GM21381 (cell line): ENCODE measurements around the gene SLC37A4.
"Not testable (repeated sequence)": the region's sequence is repeated elsewhere in the genome, so short reads cannot be mapped to it uniquely, and the experiment has no call there.

Source experiments
- ATAC-seq: cut with Tn5 transposase; IDR thresholded peaks from one replicate; pipeline ENCODE4 v1.9.1; 2021; ENCODE audit warnings: mild to moderate bottlenecking, moderate library complexity; ENCODE audit not compliant: unreplicated experiment

The SLC37A4 gene

DNA sequence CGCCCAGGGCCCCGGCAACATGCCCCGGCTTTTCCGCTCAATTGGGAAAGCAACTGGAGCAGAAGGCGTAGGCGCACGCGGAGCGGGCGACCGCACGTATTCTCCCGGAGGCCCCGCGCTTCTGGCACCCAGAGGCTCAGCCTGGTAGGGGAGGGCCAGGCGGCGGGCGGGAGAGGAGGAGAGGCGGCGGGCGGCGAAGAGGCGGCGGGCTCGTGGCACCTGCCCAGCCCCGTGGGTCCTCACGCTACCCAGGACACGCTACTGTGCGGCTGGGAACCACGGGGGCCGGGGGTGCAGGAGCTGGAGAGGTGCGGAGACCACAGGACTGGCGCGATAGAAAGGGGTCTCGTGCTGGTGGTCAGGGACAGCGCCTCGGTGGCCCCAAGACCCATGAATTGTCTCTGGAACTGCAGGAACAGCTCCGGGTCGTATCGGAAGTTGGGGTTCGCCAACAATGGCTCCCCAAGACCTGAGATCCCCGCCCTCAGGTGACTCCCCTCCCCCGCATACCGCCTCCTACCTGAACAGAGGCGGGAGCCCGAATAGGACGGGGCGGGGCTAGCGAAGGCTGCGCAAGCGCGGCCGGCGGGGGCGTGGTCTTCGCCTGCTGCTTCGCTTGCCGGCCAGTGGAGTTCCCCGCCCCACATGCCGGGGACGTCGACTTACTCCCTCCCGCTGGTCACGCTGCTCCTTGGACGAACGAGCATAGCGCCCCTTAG is at the start of gene SLC37A4:
TSS of gene SLC37A4 (minus strand) at position 549 of the 719 bp plus-strand sequence.
- peak; percentile 86 for ATAC-seq

DNA sequence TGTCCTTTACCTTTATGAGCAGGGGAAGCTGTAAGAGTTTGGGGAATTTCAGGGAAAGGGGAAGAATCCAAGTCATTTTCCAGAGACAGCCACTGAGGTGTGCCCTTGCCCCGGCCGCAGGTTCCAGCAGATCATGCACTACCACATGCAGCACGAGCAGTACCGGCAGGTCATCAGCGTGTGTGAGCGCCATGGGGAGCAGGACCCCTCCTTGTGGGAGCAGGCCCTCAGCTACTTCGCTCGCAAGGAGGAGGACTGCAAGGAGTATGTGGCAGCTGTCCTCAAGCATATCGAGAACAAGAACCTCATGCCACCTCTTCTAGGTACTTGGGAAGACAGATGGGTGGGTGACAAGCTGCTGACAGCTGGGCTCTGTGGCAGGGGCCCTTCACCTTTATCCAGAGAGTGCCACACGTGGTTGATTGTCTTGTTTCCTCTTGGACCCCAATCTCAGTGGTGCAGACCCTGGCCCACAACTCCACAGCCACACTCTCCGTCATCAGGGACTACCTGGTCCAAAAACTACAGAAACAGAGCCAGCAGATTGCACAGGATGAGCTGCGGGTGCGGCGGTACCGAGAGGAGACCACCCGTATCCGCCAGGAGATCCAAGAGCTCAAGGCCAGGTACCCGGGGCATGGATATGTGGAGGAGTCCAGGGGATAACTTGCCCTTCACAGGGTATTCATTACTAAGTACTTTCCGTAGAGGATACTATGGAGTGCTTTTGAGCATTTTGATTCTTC is 48.2 kb upstream of the SLC37A4 start:
- no peak for ATAC-seq

DNA sequence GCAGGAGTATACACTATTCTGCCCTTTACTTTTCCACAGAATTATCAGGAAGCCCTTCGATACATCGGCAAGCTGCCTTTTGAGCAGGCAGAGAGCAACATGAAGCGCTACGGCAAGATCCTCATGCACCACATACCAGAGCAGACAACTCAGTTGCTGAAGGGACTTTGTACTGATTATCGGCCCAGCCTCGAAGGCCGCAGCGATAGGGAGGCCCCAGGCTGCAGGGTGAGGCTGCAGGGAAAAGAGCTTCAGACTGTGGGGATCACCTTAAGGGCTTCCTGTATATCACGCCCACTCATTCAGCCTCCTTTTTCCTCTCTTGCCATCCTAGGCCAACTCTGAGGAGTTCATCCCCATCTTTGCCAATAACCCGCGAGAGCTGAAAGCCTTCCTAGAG is 47.2 kb upstream of the SLC37A4 start:
- ATAC-seq, result no peak

DNA sequence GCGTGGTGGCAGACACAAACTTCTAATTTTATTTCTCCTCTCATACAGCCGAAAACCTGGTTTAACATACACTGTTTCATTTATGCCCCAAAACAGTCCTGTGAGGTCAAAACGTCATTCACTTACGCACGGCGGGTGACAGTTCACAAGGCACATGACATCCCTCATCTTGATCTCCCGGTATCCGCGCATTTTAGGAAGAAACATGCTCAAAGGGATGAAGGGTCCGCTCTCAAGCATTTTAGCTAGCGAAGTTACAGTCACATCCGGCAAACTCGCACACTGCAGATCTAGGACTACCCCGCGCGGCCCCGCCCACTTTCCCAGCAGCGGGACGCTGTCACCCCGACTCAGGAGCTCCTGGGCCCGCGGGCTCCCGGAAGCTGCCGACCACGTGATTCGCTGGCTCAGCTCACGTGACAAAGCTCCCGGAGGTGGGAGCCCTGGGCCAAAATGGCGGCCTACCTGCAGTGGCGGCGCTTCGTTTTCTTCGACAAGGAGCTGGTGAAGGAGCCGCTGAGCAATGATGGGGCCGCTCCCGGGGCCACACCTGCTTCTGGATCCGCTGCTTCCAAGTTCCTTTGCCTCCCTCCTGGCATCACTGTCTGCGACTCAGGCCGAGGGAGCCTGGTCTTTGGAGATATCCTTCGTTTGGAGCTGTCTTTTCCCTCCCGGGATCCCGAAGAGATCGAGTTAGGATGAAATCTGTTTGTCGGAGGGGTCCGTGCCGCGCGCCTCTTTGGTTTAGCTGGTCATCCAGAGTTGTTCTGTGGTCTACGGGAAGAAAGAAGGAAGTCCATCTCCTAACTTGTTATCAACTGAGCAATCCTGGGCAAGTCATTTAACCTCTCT is 36.9 kb upstream of the SLC37A4 start, which contains the start of gene VPS11:
TSS of gene VPS11 (plus strand) at position 448 of the 852 bp plus-strand sequence. CDS start at position 454, 6 bp downstream.
- ATAC-seq, result peak; percentile 95

DNA sequence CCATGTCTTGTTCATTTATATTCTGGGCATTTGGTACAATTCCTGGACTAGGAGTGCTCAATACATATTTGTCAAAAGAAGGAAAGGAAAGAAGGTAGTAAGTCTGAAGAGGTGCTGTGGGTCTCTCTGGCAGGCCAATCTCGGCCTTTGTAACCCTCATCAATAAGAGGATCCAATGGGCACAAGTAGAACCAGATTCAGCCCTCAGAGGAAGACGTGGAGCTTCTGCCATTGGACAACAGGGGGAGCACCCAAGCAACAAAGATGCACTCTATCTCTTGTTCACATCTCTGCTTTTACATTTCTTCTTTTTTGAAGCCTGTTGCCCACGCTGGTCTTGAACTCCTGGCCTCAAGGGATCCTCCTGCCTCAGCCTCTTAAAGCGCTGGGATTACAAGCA is 34.7 kb upstream of the SLC37A4 start:
- ATAC-seq, result no peak

DNA sequence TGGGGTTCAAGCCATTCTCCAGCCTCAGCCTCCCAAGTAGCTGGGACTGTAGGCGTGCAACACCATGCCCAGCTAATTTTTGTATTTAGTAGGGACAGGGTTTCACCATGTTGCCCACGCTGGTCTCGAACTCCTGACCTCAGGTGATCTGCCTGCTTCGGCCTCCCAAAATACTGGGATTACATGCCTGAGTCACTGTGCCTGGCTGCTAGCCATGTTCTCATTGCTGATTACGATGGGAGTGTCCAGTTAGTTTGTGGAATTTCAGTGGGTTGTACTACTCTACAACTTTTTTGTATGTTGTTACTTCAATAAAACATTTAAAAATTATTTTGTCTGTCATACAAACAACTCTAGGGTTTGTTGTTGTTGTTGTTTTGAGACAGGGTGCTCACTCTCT is 32.1 kb upstream of the SLC37A4 start:
- no peak for ATAC-seq

DNA sequence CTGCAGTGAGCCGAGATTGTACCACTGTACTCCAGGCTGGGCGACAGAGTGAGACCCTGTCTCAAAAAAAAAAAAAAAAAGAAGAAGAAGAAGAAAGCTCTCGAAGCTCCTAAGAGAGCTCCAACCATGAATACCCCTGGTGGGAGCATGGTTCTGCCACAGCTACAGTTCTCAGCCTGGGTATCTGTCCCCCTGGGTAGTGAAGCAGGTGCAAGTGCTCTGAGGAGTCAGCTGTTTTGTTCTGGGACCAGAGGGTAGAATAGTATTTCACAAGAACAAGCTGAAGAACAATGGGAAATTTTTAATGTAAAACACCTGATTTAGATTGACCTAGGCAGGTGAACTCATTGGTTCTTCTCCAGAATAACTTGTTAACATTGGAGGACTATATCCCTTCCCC is 30.6 kb upstream of the SLC37A4 start:
- no peak for ATAC-seq

DNA sequence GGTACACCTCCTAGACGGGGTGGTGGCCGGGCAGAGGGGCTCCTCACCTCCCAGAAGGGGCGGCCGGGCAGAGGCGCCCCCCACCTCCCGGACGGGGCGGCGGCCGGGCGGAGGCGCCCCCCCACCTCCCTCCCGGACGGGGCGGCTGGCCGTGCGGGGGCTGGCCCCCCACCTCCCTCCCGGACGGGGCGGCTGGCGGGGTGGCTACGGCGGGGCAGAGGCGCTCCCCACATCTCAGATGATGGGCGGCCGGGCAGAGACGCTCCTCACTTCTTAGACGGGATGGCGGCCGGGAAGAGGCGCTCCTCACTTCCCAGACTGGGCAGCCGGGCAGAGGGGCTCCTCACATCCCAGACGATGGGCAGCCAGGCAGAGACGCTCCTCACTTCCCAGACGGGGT is 28.5 kb upstream of the SLC37A4 start:
- ATAC-seq, result not testable (repeated sequence)

DNA sequence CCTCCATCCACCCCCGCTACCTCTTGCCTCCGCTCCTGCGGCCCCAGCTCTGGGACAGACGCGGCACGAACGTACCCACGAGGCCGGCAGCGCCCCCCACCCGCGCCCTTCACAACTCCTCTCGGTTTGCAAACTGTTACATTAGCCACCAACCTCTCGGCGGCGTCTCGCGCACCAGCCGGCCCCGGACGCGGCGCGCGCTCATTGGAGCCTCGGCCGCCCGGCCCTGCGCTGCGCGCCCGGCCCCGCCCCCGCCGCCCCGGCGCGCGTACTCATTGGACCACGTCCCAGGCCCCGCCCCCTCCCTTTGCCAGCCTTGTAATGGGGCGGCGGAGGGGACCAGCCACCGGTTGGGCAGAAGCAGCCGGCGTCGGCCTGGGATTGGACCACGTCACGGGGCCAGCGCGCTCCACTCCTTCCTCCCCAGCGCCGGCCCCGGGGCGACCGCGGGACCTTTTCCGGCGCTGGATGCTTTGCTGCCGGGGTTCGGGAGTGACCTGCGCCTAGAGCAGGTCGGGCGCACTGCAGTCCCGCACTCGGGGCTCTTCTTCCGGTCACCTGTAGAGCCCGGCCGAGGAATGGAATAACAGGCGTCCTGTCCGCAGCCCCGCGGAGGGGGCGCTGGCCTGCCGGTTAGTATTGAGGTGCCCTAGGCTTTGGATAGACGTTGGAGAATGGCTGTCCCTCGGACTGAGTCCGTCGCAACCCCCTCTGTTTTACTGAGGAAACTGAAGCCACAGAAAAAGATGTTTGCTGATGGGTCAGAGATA is 26.5 kb upstream of the SLC37A4 start, which contains the start of gene HYOU1:
TSS of gene HYOU1 (minus strand) at position 206 of the 770 bp plus-strand sequence. CDS start 1,045 bp downstream, outside the sequence.
- ATAC-seq, result peak; percentile 92

DNA sequence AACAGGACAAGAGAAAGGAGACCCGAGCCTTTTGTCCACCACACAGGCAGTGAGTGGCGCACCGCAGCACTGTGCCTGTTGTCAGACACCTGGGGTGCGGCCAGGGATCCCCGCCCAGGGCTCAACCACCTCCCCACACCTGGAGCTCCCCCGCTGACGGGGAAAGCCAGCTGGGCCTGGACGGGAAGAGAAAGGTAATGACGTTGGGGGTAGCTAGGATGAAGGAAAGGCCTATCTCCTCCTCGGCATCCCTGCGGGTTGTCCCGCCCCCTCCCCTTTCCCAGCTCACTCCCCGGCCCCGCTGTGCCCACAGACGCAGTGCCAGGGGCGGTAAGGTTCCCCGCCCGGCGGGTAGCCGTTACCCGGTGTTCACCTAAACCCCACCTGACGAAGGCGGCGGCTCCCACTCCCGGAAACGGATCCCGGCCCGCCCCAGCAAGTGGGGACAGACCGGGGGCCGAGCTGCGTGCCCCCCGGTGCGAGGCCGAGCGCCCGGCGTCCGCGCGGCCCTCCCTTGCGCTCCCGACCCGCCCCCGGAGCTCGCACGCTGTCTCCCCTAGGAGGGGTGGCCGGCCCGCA is 25.8 kb upstream of the SLC37A4 start:
- peak; percentile 10 for ATAC-seq

DNA sequence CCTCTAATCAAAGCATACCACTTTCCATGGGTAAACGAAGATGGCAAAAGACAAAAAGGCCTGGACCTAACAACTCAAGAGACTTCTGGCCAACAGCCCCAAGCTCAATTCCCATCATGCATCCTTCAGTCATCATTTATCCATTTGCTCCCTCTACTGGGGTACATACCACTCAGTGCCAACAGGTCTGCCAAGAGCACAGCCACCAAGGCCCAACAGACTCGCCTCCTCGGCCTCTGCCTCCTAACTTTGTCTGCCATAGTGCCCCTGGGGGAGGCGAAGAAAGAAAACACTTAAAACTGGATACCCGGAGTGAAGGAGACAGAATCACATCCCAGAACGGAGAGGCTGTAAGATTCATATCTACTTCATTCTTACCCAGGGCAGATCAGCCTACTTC is 25.2 kb upstream of the SLC37A4 start:
- ATAC-seq, result no peak

DNA sequence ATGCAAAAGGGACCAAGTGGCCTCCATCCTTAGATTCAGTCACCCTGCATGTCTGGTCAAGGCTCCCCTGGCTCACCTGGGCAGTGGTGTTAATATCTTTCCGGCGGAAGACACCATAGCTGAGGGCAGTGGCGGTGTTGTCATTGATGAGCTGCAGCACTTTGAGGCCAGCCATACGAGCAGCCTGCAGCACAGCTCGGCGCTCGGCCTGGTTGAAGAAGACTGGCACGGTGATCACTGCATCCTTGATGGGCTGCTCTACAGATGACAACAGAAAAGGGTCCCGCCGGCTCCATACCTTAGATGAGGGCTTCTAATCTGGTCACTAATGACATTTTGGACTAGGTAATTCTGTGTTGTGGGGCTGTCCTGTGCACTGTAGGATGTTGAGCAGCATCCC is 23.7 kb upstream of the SLC37A4 start:
- no peak for ATAC-seq

DNA sequence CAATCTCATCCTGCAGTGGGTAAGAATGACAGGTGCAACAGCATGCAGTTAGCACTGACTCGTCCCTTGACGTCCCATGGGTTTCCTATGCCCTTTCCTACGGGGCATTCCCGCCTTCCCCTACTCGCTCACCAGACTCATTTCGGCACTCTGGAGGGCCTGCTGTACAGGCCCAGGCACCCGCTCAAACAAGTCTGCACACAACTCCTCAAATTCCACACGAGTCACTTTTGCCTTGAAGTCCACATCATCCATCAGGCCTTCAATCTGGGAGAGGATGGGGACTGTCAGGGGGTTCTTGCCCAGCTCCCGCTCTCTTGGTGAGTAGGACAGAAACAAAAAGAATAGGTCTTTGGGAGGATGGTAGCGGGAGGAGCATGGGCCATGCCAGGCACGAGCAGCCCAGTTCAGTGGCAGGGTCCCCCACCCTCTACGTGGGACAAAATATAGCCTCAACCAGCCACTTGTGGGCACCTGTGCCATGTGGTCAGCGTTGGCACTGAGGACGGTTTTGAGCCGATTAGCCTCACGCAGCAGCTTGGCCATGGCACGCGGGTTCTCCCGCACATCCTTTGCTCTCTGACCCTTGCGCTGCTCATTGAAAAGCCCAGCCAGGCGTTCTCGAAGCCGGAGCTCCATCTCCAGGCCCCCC is 21.6 kb upstream of the SLC37A4 start:
- no peak for ATAC-seq

DNA sequence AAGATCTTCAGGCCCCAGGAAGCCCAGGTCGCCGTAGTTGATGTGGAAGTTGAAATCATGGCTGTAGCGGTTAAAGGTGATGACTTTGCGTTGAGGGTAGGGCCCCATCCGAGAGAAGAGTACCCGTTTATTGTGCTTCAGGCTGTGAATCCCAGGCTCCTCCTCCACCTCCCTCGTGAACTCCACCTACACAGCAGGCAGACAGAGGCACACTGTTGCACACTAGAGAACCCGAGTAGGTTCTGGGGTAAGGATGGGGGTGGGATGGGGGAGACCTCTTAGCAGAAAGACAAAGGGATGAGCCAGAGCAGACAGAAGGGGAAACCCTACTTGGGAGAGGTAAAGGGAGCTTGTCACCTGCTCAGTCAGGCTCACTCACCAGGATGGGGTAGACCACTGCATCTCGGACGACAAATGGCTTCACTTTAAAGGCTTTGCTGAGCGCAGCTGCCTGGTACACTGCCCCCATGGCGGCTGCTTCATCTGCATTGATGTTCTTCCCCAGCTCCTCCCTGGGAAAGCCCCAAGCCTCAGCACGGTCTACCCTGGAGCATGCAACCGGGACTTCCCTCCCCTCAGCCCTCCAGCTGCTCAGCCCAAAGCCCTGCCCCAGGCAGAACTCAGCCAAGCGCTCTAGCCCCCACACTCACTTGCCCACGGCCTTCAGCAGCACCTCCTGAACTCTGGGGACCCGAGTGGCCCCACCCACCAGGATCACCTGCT is 20.9 kb upstream of the SLC37A4 start:
- ATAC-seq, result peak; percentile 38

DNA sequence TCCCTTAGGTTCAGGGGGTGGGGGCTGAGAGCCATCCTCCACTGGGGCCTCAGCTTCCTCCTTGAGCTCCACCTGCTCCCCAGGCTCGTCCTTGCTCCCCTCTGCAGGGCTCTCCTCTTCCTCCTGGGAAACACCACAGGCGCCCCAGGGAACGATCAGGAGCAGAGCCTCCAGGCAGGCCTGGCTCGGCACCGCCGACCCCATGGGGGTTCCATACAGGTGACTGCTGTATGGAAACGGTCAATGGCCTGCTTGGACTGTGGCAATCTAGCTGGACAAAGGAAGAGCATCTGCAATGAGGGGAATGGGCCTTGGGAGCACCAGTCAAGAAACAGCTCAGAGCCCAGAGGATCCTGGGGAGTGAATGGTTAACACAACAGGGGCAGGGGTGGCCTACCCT is 18.4 kb upstream of the SLC37A4 start:
- ATAC-seq, result no peak

DNA sequence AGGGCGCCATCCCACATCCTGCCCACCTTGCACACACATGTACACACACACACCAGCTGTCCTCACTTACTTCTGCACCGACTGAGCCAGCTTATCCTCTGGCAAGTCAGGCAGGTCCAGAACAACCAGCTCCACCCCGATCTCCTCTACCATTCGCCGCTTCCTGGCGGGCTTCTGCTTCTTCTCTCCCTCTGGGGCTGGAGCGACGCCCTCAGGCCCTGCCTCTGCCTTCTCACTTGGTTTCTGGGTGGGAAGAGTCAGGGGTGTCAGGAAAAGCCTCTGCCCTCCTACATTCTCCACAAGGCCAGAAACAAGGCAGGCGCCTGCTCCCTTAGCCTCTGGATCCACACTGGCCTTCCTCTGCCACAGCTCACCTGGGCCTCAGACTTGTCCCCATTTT is 18.0 kb upstream of the SLC37A4 start:
- no peak for ATAC-seq

DNA sequence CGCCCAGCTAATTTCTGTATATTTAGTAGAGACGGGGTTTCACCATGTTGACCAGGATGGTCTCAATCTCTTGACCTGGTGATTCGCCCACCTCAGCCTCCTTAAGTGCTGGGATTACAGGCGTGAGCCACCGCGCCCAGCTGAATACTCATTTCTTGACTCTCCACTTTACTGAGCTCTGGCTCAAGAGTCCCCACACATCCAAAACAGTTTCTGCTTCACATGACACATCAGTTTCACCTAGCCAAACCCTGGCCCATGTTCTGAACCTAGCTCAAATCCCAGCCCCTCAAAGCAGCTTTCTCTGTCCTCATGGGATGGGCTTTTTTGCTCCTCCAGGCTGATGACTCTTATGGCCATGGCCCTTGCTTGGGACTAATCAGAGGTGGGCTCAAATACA is 16.5 kb upstream of the SLC37A4 start:
- ATAC-seq, result no peak

DNA sequence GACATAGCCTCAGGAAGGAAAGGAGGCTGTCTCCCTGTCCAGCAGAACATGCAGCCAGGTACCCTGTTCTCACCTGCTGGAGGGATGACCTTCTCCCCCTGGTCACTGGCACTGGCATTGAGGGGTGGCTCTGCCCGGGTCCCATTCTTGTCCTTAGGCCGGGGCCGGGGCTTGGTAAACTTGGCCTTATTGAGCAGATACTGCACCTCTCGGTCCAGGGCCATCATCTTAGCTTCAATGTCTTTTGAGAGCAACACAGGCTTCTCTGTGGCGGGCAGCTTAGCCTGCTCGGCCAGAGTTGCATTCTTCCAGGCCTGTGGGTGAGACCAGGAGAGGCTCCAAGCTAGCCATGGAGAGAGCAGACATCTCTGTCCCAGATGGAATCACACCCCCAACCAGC is 15.8 kb upstream of the SLC37A4 start:
- ATAC-seq, result no peak

DNA sequence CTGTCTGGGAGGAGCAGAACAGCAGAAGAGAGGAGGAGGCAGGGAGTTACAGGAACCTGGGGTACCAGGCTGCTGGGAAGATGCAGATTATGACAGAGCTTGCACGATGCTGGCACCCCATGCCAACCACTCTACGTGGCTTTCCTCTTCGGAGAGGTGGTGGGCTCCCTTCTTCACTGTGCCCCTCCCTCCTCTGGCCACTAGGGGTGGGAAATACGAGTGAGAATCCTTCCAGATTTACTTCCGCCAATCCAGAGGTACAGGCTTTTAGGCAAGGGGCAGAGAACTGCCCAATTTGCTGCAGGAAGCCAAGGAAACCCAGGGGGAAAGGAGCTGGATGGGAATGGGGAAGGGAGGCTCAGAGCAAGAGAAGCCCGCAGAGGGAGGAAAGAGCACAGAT is 14.0 kb upstream of the SLC37A4 start:
- no peak for ATAC-seq
